GM12878 (cell line): Measurements from ENCODE around the gene BCAP31. TPM values are rescaled to one million over a fixed set of nuclear protein-coding genes. Genes with fewer than 3 reads are reported as not detected.
"Not testable (repeated sequence)": the region's sequence is repeated elsewhere in the genome, so short reads cannot be mapped to it uniquely, and the experiment has no call there.

Experiments used
- ATAC-seq: fragments of 200-7000 bp; cut with Tn5 transposase; 3 replicates; pipeline ENCODE4 v1.9.1; 2020; ENCODE audit warnings: mild to moderate bottlenecking, moderate library complexity
- BruUV-seq: library from RNA; stranded (reverse); fragments of 400-500 nt; replicated peaks from 2 replicates; lab custom pipeline; 2021; lab: Mats Ljungman, UMichigan
- CTCF ChIA-PET: fragments of 300-600 bp; sonication (Branson Sonifier 250); formaldehyde crosslinking; extraction: SDS; loops from one replicate; lab custom pipeline; 2021; ENCODE audit warnings: inconsistent platforms; lab: Yijun Ruan, JAX
- POLR2A ChIA-PET: fragments of 350-600 bp; formaldehyde crosslinking; extraction: SDS; loops from one replicate; lab custom pipeline; 2021; ENCODE audit warnings: inconsistent platforms; lab: Charles Lee
- RAD21 ChIA-PET: fragments of 300-600 bp; sonication (Branson Sonifier 250); formaldehyde crosslinking; loops from one replicate; lab custom pipeline; 2023; ENCODE audit warnings: antibody characterized with exemption; ENCODE audit not compliant: unreplicated experiment; lab: Charles Lee
- SMC1A ChIA-PET: fragments of 300-600 bp; sonication (Branson Sonifier 250); formaldehyde crosslinking; loops from one replicate; lab custom pipeline; 2023; ENCODE audit not compliant: unreplicated experiment, uncharacterized antibody; lab: Charles Lee
- DNase-seq: peaks from one replicate; pipeline ENCODE4 v3.0.0-alpha.2; 2011; ENCODE audit warnings: low read depth, low spot score
- FAIRE-seq: peaks from 3 replicates; lab custom pipeline; 2011; peaks lifted over from hg19 to GRCh38; lab: Jason Lieb, UNC
- H2AFZ ChIP-seq: 2 replicates; pipeline ENCODE4 v1.6.0; 2011; ENCODE audit warnings: low read depth, low read length, control low read depth; ENCODE audit not compliant: control insufficient read depth
- H3K27ac ChIP-seq: 2 replicates; pipeline ENCODE4 v1.5.1; 2011; ENCODE audit warnings: control low read depth; ENCODE audit not compliant: control insufficient read depth, insufficient read depth
- H3K27me3 ChIP-seq, 2 experiments: replicated peaks in 1 of 2; 2 replicates each; pipeline versions ENCODE4 v1.6.0 to v1.6.1; 2011; ENCODE audit warnings: low read length in 1 of 2; ENCODE audit not compliant: control insufficient read depth in 2 of 2, insufficient read depth in 2 of 2
- H3K36me3 ChIP-seq, 2 experiments: 2 replicates each; pipeline ENCODE4 v1.5.1; 2011; ENCODE audit warnings: low read length in 1 of 2; ENCODE audit not compliant: control insufficient read depth in 2 of 2, insufficient read depth in 2 of 2
- H3K4me1 ChIP-seq: 2 replicates; pipeline ENCODE4 v1.6.1; 2011; ENCODE audit warnings: mild to moderate bottlenecking, low read length, moderate library complexity, mixed read lengths; ENCODE audit not compliant: control insufficient read depth, insufficient read depth
- H3K4me2 ChIP-seq: 2 replicates; pipeline ENCODE4 v1.6.0; 2011; ENCODE audit warnings: control low read depth; ENCODE audit not compliant: control insufficient read depth, insufficient read depth
- H3K4me3 ChIP-seq: fragments of 200-600 bp; sonication (generic); 2 replicates; pipeline ENCODE4 v1.5.1; 2016
- H3K79me2 ChIP-seq: 2 replicates; pipeline ENCODE4 v1.6.0; 2011; ENCODE audit warnings: low read length; ENCODE audit not compliant: control insufficient read depth, insufficient read depth
- H3K9ac ChIP-seq: 2 replicates; pipeline ENCODE4 v1.8.0; 2011; ENCODE audit warnings: low read length, control low read depth, mixed read lengths; ENCODE audit not compliant: control insufficient read depth, insufficient read depth
- H3K9me3 ChIP-seq: replicated peaks from 3 replicates; pipeline ENCODE4 v1.5.1; 2011; ENCODE audit warnings: mild to moderate bottlenecking, low read length; ENCODE audit not compliant: control insufficient read depth, insufficient read depth
- H4K20me1 ChIP-seq: 2 replicates; pipeline ENCODE4 v1.6.0; 2011; ENCODE audit not compliant: control insufficient read depth, insufficient read depth
- BMI1 ChIP-seq: fragments of 450-650 bp; IDR thresholded peaks from 2 replicates; pipeline ENCODE4 v1.6.1; 2016; ENCODE audit warnings: mild to moderate bottlenecking, moderate library complexity, borderline replicate concordance
- CEBPZ ChIP-seq: fragments of 150-350 bp; IDR thresholded peaks from 2 replicates; pipeline ENCODE4 v1.6.1; 2016; ENCODE audit warnings: low read depth, low read length
- EZH2 ChIP-seq: IDR thresholded peaks from 2 replicates; pipeline ENCODE4 v1.6.1; 2012; ENCODE audit warnings: low read depth, mild to moderate bottlenecking, control low read depth, inconsistent platforms, low read length, borderline replicate concordance; ENCODE audit not compliant: control insufficient read depth
- SIN3A ChIP-seq: IDR thresholded peaks from 2 replicates; pipeline ENCODE4 v1.6.1; 2012; ENCODE audit warnings: low read depth, low read length, improper control_type of control experiment
- STAT3 ChIP-seq: IDR thresholded peaks from 2 replicates; pipeline ENCODE4 v1.6.1; 2011; ENCODE audit warnings: low read depth, low read length, improper control_type of control experiment
- WGBS: methylation state at CpG from one replicate; pipeline ENCODE4 v1.1.6; 2016; ENCODE audit warnings: low lambda C conversion rate; ENCODE audit not compliant: insufficient replicate concordance, insufficient coverage; ENCODE audit errors: missing lambda C conversion rate; 5-methylcytosine and 5-hydroxymethylcytosine counted together
- in situ Hi-C: fragments of 300-500 bp; cut with MboI; formaldehyde crosslinking; loops from 9 replicates; pipeline ENCODE4 v1.14.3; 2018; ENCODE audit warnings: mixed read lengths
- intact Hi-C: fragments of 100-400 bp; cut with micrococcal nuclease; formaldehyde crosslinking; loops from one replicate; pipeline ENCODE4 v1.14.2; 2022; ENCODE audit not compliant: unreplicated experiment
- polyA plus RNA-seq, 11 experiments: library from polyadenylated mRNA; depleted of rRNA in 4 of 11; unstranded in 6 of 11; stranded (reverse) in 5 of 11; fragments of >200 nt; fragmentation: Nextera tagmentation in 4 of 11; fragmentation: Illumina TruSeq in 1 of 11; extraction: Ambion mirVana in 4 of 11; extraction: Trizol in 1 of 11; gene quantifications; 1 replicate in 1 of 11; 2 replicates in 10 of 11; pipeline versions ENCODE4 v1.2.1 to v1.2.3, GENCODE V29; 2011 to 2016; ENCODE audit warnings: inconsistent platforms in 2 of 11, missing spikeins in 2 of 11, low read depth in 1 of 11
- total RNA-seq, 4 experiments: library from RNA; depleted of rRNA in 3 of 4; stranded (reverse); fragments of >200 nt in 3 of 4; fragmentation: Illumina TruSeq in 1 of 4; extraction: Trizol in 1 of 4; gene quantifications; 2 replicates each; pipeline versions ENCODE4 v1.2.1 to v1.2.3, GENCODE V29; 2013 to 2021

Gene BCAP31
- total and polyA plus RNA-seq, 10 of the 15 experiments (the other 5 are each of a cell fraction or from before 2014, with no cell fraction given) = 63.1 to 246 (median 95.6) TPM

DNA sequence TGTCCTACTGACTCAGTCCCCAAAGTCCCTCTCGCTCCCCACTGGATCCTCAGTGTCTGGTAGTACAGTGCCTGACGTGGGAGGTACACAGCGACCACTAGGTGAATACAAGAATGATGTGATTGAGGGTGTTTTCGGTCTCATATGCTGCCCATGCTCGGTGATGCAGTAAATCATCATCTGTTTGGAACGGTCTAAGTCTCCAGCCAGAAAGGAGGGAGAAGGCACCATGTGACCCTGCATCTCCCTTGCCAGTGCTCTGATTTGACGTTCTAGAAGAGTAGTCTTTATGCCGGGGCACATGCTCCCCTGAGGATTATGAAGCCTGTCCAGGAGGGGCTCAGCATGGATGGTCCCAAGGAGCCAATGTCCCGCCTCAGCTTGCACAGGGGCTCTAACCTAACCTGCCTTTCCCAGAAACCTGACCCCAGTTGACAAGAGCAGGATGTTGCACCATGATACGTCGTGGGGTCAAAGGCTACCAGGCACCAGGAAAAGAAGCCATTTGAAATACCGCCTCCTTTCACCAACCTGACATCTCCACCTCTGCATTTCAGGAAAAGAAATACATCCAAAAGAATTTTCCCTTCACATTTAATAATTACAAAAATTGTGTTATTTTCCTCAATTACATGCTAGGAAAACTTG, 26.1 kb upstream of the BCAP31 start:
- no TSS peak for BruUV-seq
- POLR2A ChIA-PET = no interaction called here
- Histone ChIP-seq H3K36me3 (no peaks in the 10 kb centered on the region), H3K27me3 (no peaks in the 10 kb centered on the region), H3K4me1 (no peaks in the 10 kb centered on the region), H3K4me3 (no peak overlapping the region), H3K79me2 (no peaks in the 10 kb centered on the region), H3K4me2 (no peak overlapping the region), H3K27ac (no peak overlapping the region), H2AFZ (no peak overlapping the region), H4K20me1 (no peaks in the 10 kb centered on the region), H3K9me3 (no peaks in the 10 kb centered on the region), H3K9ac (no peak overlapping the region)
- in situ Hi-C loops = no loop called here
- TF ChIP-seq EZH2 (no peak), STAT3 (no peak), BMI1 (no peak), CEBPZ (no peak), SIN3A (no peak)
- CTCF ChIA-PET = no interaction called here
- no peak for DNase-seq
- intact Hi-C loops = no loop called here
- SMC1A ChIA-PET = no interaction called here
- FAIRE-seq = no peak
- whole genome bisulfite sequencing = 20% methylated on average over 12 of the region's 12 CpGs
- ATAC-seq = peak; percentile 42
- RAD21 ChIA-PET = no interaction called here

DNA sequence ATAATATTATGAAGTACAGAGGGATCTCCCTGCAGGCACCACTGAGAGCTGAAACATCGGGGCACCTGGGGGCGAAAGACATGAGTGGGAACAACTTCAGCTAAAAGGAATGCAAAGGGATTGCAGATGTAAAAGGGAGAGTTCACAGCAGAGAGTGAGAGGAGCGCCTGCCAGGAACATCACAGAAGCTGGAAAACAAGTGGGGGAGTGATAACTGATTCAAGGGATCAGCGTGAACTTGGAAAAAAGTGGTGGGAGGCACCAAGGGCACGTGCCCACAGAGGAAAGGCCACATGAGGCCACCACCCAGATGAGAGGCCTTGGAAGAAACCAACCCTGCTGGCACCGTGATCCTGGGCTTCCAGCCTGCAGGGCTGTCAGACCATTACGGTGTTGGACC, 24.8 kb upstream of the BCAP31 start:
- BruUV-seq, H3K4me3 ChIP-seq, CTCF ChIA-PET, FAIRE-seq, DNase-seq, H3K9ac ChIP-seq, H3K36me3 ChIP-seq, H3K79me2 ChIP-seq, POLR2A ChIA-PET, ATAC-seq, H3K27ac ChIP-seq, in situ Hi-C loops, H3K4me1 ChIP-seq, RAD21 ChIA-PET, H3K4me2 ChIP-seq, H3K27me3 ChIP-seq, intact Hi-C loops, H4K20me1 ChIP-seq, H3K9me3 ChIP-seq, H2AFZ ChIP-seq: not testable (repeated sequence)
- whole genome bisulfite sequencing = 61% methylated on average over 7 of the region's 7 CpGs
- SMC1A ChIA-PET = interaction anchor here (0.9 kb wide), 1 partner anchor 82 kb away, joined by 3 read pairs; no protein-coding TSS in a partner anchor

GRCh38 chrX:153746991-153747390, 22.8 kb upstream of the BCAP31 start:
- H4K20me1 ChIP-seq, intact Hi-C loops, H3K27ac ChIP-seq, H3K4me1 ChIP-seq, H3K79me2 ChIP-seq, H3K9me3 ChIP-seq, H3K27me3 ChIP-seq, H3K4me2 ChIP-seq, H3K4me3 ChIP-seq, BruUV-seq, H3K36me3 ChIP-seq, FAIRE-seq, RAD21 ChIA-PET, CTCF ChIA-PET, H3K9ac ChIP-seq, DNase-seq, H2AFZ ChIP-seq, SMC1A ChIA-PET, ATAC-seq, in situ Hi-C loops: not testable (repeated sequence)
- WGBS = 42% methylated on average over 6 of the region's 6 CpGs
- POLR2A ChIA-PET = interaction anchor here (0.6 to 0.7 kb wide), 2 partner anchors 8 to 215 kb away, joined by 4 to 5 read pairs; no protein-coding TSS in a partner anchor
